ENCODE data around the gene CARMIL1.

GRCh38 chr6:25427549-25427948, 148.4 kb downstream of the CARMIL1 start:
- TF ChIP-seq CTCF (IDR thresholded peaks at IDR 0.05) (no peak), POLR2AphosphoS5 (IDR thresholded peaks at IDR 0.05) (no peak), EP300 (IDR thresholded peaks at IDR 0.05) (no peak), POLR2A (IDR thresholded peaks at IDR 0.05) (no peak)

All from suprapubic skin (tissue), 4 donors.